ENCODE data around the gene KDM5B. TPM values are rescaled to one million over a fixed set of nuclear protein-coding genes. Genes with fewer than 3 reads are reported as not detected.
"Not testable (repeated sequence)": the region's sequence is repeated elsewhere in the genome, so short reads cannot be mapped to it uniquely, and the experiment has no call there.

Gene KDM5B
- total RNA-seq, 4 donors from 2014 or later, result 21.8 to 180 (median 47.1) TPM

DNA sequence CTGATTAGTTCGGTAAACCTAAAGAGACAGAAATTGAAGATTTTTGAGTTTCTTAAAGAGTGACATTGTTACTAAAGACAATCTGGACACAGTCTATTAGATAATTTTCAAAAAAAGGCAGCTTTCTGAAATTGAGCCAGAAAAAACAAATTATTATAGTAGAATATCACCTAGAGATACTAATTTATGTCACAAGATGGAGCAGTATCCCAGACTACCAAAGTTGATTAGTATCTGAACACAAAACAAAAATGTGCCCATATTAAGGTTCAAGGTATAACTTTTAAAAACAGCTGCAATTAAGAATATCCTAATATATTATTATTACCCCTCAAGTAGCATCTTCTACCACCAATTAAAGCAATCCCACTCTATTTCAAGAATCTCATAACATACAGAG lies 57.5 kb downstream of the KDM5B start:
- Histone ChIP-seq H3K36me3 (no peaks in the 10 kb centered on the region), H3K27me3 (no peaks in the 10 kb centered on the region), H3K27ac (no peak overlapping the region), H3K4me1 (no peaks in the 10 kb centered on the region), H3K4me3 (no peak overlapping the region), H3K9me3 (no peaks in the 10 kb centered on the region)
- no peak for TF ChIP-seq POLR2A (IDR thresholded peaks at IDR 0.05)
- TF ChIP-seq, protein P1, sequence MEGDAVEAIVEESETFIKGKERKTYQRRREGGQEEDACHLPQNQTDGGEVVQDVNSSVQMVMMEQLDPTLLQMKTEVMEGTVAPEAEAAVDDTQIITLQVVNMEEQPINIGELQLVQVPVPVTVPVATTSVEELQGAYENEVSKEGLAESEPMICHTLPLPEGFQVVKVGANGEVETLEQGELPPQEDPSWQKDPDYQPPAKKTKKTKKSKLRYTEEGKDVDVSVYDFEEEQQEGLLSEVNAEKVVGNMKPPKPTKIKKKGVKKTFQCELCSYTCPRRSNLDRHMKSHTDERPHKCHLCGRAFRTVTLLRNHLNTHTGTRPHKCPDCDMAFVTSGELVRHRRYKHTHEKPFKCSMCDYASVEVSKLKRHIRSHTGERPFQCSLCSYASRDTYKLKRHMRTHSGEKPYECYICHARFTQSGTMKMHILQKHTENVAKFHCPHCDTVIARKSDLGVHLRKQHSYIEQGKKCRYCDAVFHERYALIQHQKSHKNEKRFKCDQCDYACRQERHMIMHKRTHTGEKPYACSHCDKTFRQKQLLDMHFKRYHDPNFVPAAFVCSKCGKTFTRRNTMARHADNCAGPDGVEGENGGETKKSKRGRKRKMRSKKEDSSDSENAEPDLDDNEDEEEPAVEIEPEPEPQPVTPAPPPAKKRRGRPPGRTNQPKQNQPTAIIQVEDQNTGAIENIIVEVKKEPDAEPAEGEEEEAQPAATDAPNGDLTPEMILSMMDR (IDR thresholded peaks at IDR 0.05), result no peak
- intact Hi-C loops (cut with DNase I; ENCODE audit: low total_unique reads), result no loop called here
- no peak for DNase-seq

DNA sequence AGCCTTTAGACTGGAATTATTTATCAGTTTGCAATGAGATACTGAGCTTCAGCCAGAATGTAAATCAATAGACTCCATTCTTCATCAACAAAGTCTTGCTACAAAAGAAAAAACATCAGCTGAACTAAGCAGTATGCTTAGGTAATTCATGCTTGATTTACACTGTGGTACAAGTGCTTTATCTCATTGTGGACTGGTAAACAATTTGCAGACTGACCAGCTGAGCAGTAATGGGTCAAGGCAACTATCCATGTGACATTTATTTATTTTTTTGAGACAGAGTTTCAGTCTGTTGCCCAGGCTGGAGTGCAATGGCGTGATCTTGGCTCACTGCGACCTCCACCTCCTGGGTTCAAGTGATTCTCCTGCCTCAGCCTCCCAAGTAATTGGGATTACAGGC lies 58.2 kb downstream of the KDM5B start:
- H3K4me3 ChIP-seq, result no peak overlapping the region
- TF ChIP-seq, protein P1 (IDR thresholded peaks at IDR 0.05), result no peak
- no peak for TF ChIP-seq POLR2A (IDR thresholded peaks at IDR 0.05)
- no peaks in the 10 kb centered on the region for H3K27me3 ChIP-seq
- intact Hi-C loops (cut with DNase I; ENCODE audit: low total_unique reads), result no loop called here
- no peaks in the 10 kb centered on the region for H3K4me1 ChIP-seq
- H3K27ac ChIP-seq, result no peak overlapping the region
- no peaks in the 10 kb centered on the region for H3K9me3 ChIP-seq
- DNase-seq, result no peak
- no peaks in the 10 kb centered on the region for H3K36me3 ChIP-seq

DNA sequence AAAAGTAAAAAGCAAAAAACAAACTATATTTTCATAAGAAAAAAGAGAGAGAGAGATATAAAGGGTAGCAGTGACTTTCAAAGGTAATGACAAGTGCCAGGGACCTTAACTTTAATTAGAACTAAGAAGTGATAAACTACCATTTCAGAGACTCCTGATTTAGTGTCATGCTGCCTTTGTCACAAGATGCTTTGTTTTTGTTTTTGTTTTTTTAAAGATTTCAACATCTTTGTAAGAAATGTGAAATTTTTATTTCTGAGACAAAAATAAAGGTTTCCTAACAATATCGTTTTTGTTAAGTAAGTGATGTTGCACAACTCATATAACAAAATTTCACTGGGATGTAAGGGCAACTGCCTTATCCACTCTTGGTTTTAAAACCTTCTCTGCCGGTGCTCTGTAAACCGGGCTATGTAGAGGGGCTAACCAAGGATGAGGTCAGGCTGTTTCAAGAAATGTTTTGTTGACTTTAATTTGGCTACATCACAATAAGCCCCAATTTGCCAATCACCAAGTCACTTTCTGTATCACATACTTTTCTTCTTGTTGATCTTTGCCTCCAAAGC lies 62.8 kb downstream of the KDM5B start:
- H3K4me1 ChIP-seq, result no peaks in the 10 kb centered on the region
- intact Hi-C loops (cut with DNase I; ENCODE audit: low total_unique reads), result no loop called here
- H3K27ac ChIP-seq, result no peak overlapping the region
- H3K27me3 ChIP-seq, result no peaks in the 10 kb centered on the region
- DNase-seq, result no peak
- TF ChIP-seq POLR2A (IDR thresholded peaks at IDR 0.05), result no peak
- TF ChIP-seq, protein P1 (IDR thresholded peaks at IDR 0.05), result no peak
- H3K4me3 ChIP-seq, result no peak overlapping the region
- H3K9me3 ChIP-seq, result no peaks in the 10 kb centered on the region
- H3K36me3 ChIP-seq, result no peaks in the 10 kb centered on the region

DNA sequence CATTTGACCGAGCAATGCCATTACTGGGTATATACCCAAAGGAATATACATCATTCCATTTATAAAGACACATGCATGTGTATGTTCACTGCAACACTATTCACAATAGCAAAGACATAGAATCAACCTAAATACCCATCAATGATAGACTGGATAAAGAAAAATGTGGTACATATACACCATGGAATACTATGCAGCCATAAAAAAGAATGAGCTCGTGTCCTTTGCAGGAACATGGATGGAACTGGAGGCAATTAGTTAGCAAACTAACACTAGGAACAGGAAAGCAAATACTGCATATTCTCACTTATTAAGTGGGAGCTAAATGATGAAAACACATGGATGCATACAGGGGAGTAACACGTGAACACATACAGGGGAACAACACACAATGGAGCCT lies 63.5 kb downstream of the KDM5B start:
- not testable (repeated sequence) for DNase-seq, H3K4me3 ChIP-seq, H3K36me3 ChIP-seq

DNA sequence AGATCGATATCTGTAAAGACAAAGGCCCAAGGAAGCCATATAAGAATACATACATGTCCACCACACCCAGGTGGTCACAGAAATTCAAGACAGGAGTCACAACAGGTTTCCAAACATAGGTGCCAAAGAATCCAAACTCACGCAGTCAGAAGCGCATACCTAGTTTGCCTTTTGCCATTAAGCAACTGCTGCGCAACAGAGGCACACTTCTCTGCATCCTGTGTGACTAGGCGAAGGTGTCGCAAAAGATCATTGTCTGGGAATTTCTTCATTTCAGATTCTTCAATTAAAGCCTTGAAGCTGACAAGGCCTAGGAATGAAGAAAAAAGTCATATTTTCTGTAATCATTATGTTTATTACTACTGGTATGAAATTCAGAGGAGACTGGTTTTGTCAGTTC lies 65.7 kb downstream of the KDM5B start:
- Histone ChIP-seq H3K36me3 (no peaks in the 10 kb centered on the region), H3K9me3 (no peaks in the 10 kb centered on the region), H3K27me3 (no peaks in the 10 kb centered on the region), H3K4me3 (no peak overlapping the region), H3K4me1 (no peaks in the 10 kb centered on the region), H3K27ac (no peak overlapping the region)
- no peak for DNase-seq
- intact Hi-C loops (cut with DNase I; ENCODE audit: low total_unique reads), result no loop called here
- TF ChIP-seq POLR2A (IDR thresholded peaks at IDR 0.05), result no peak
- TF ChIP-seq, protein P1 (IDR thresholded peaks at IDR 0.05), result no peak

More for the DNA sequence above, 63.5 kb downstream of the KDM5B start:
- H3K27ac ChIP-seq; H3K4me1 ChIP-seq; H3K9me3 ChIP-seq; H3K27me3 ChIP-seq; intact Hi-C loops (cut with DNase I; ENCODE audit: low total_unique reads): not testable (repeated sequence)

DNA sequence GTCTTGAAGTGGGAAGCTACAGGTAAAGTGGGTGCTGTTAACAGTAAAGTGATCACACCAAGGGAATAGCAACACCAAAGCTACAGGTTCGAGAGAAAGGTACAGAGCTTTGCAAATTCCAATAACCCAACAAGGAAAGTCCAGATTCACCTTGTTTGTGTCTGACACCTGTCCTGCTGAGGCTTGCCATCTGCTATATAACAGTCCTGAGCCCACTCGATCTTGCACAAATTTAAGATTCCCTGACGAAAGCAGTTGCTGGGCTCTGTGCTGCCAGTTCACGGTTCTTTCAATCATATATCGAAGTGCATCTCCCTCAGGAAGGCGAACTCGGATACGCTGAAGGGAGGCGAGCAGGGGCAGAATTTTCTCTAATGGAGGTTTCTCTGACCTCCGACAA lies 75.0 kb downstream of the KDM5B start:
- Histone ChIP-seq H3K4me1 (no peaks in the 10 kb centered on the region), H3K27ac (no peak overlapping the region), H3K27me3 (no peaks in the 10 kb centered on the region), H3K4me3 (no peak overlapping the region), H3K36me3 (no peaks in the 10 kb centered on the region), H3K9me3 (no peaks in the 10 kb centered on the region)
- intact Hi-C loops (cut with DNase I; ENCODE audit: low total_unique reads), result no loop called here
- TF ChIP-seq, protein P1 (IDR thresholded peaks at IDR 0.05), result no peak
- TF ChIP-seq POLR2A (IDR thresholded peaks at IDR 0.05), result no peak
- DNase-seq, result no peak

All from uterus (tissue), 4 donors.